SK-N-MC (cell line): ENCODE results near the gene CLEC19A.

Source experiments
- DNase-seq: peaks from one replicate; pipeline ENCODE4 v3.0.0-alpha.2; 2011; ENCODE audit warnings: low read depth, low spot score
- H3K27ac ChIP-seq: fragments of 200-600 bp; sonication (generic); 2 replicates; pipeline ENCODE4 v1.5.1; 2016; ENCODE audit warnings: mixed run types
- H3K36me3 ChIP-seq: fragments of 200-600 bp; sonication (generic); 2 replicates; pipeline ENCODE4 v1.6.1; 2017; ENCODE audit warnings: antibody characterized with exemption, low read length, mixed read lengths; ENCODE audit not compliant: insufficient read depth
- H3K4me3 ChIP-seq: fragments of 200-600 bp; sonication (generic); 2 replicates; pipeline ENCODE4 v1.5.1; 2016
- H3K9ac ChIP-seq: fragments of 200-600 bp; sonication (generic); 2 replicates; pipeline ENCODE4 v1.8.0; 2017; ENCODE audit warnings: mixed run types, mixed read lengths; ENCODE audit not compliant: insufficient read length
- H3K9me3 ChIP-seq: fragments of 200-600 bp; sonication (generic); 2 replicates; pipeline ENCODE4 v1.6.1; 2017; ENCODE audit warnings: low read depth, mild to moderate bottlenecking, antibody characterized with exemption, low read length, moderate library complexity, mixed read lengths
- EZH2 ChIP-seq: fragments of 200-600 bp; sonication (generic); IDR thresholded peaks from one replicate; pipeline ENCODE4 v1.6.1; 2017; ENCODE audit warnings: antibody characterized with exemption
- FOXP2 ChIP-seq: optimal IDR thresholded peaks from 2 replicates; pipeline ENCODE3; 2011; ENCODE audit warnings: mild to moderate bottlenecking, moderate library complexity; ENCODE audit not compliant: insufficient read depth; ENCODE audit errors: extremely low read length, control extremely low read depth
- POLR2AphosphoS5 ChIP-seq: IDR thresholded peaks from 2 replicates; pipeline ENCODE4 v1.6.1; 2012; ENCODE audit warnings: mild to moderate bottlenecking, low read depth, low read length, borderline replicate concordance

CLEC19A gene

GRCh38 chr16:19299565-19299964, 14.0 kb downstream of the CLEC19A start:
- H3K9ac ChIP-seq: no peak overlapping the region
- H3K9me3 ChIP-seq: no peaks in the 10 kb centered on the region
- no peak for DNase-seq
- no peak overlapping the region for H3K27ac ChIP-seq
- TF ChIP-seq EZH2 (no peak), POLR2AphosphoS5 (no peak), FOXP2 (no peak)
- H3K4me3 ChIP-seq: no peak overlapping the region
- no peaks in the 10 kb centered on the region for H3K36me3 ChIP-seq

GRCh38 chr16:19301931-19302330, 16.4 kb downstream of the CLEC19A start:
- Histone ChIP-seq H3K9me3 (no peaks in the 10 kb centered on the region), H3K36me3 (no peaks in the 10 kb centered on the region), H3K27ac (no peak overlapping the region), H3K9ac (no peak overlapping the region), H3K4me3 (no peak overlapping the region)
- DNase-seq: no peak
- TF ChIP-seq EZH2 (no peak), FOXP2 (no peak), POLR2AphosphoS5 (no peak)

- no peak for DNase-seq
- TF ChIP-seq POLR2AphosphoS5: no peak
- TF ChIP-seq FOXP2: no peak
- no peak for TF ChIP-seq EZH2
- Histone ChIP-seq H3K4me3 (no peak overlapping the region), H3K36me3 (no peaks in the 10 kb centered on the region), H3K27ac (no peak overlapping the region), H3K9me3 (no peaks in the 10 kb centered on the region), H3K9ac (no peak overlapping the region)
Measured at GRCh38 chr16:19304750-19305149, 19.2 kb downstream of the CLEC19A start.

- no peak overlapping the region for H3K4me3 ChIP-seq
- no peak for TF ChIP-seq POLR2AphosphoS5
- no peak for TF ChIP-seq FOXP2
- TF ChIP-seq EZH2: no peak
- H3K36me3 ChIP-seq: no peaks in the 10 kb centered on the region
- no peak for DNase-seq
- no peak overlapping the region for H3K27ac ChIP-seq
- no peak overlapping the region for H3K9ac ChIP-seq
- no peaks in the 10 kb centered on the region for H3K9me3 ChIP-seq
Measured at GRCh38 chr16:19305443-19305842, 19.9 kb downstream of the CLEC19A start.

- H3K4me3 ChIP-seq: no peak overlapping the region
- H3K9ac ChIP-seq: no peak overlapping the region
- DNase-seq: no peak
Measured at GRCh38 chr16:19307587-19308241, 22.2 kb downstream of the CLEC19A start.

GRCh38 chr16:19308392-19308791, 22.9 kb downstream of the CLEC19A start:
- H3K9me3 ChIP-seq: no peaks in the 10 kb centered on the region

More at GRCh38 chr16:19307587-19308241, 22.2 kb downstream of the CLEC19A start:
- Histone ChIP-seq H3K36me3 (no peaks in the 10 kb centered on the region), H3K9me3 (no peaks in the 10 kb centered on the region), H3K27ac (no peak overlapping the region)
- TF ChIP-seq POLR2AphosphoS5: no peak
- no peak for TF ChIP-seq FOXP2
- TF ChIP-seq EZH2: no peak

GRCh38 chr16:19309178-19309577, 23.6 kb downstream of the CLEC19A start:
- no peak for DNase-seq
- H3K4me3 ChIP-seq: no peak overlapping the region
- H3K9ac ChIP-seq: no peak overlapping the region
- H3K27ac ChIP-seq: no peak overlapping the region
- no peaks in the 10 kb centered on the region for H3K9me3 ChIP-seq
- no peaks in the 10 kb centered on the region for H3K36me3 ChIP-seq
- TF ChIP-seq FOXP2: no peak
- no peak for TF ChIP-seq EZH2
- no peak for TF ChIP-seq POLR2AphosphoS5

More at GRCh38 chr16:19308392-19308791, 22.9 kb downstream of the CLEC19A start:
- Histone ChIP-seq H3K27ac (no peak overlapping the region), H3K4me3 (no peak overlapping the region), H3K9ac (no peak overlapping the region), H3K36me3 (no peaks in the 10 kb centered on the region)
- no peak for DNase-seq
- no peak for TF ChIP-seq POLR2AphosphoS5
- no peak for TF ChIP-seq EZH2
- no peak for TF ChIP-seq FOXP2

GRCh38 chr16:19314718-19315425, 29.3 kb downstream of the CLEC19A start:
- no peak overlapping the region for H3K27ac ChIP-seq
- H3K36me3 ChIP-seq: no peaks in the 10 kb centered on the region
- no peak overlapping the region for H3K9ac ChIP-seq
- no peaks in the 10 kb centered on the region for H3K9me3 ChIP-seq
- H3K4me3 ChIP-seq: no peak overlapping the region
- no peak for DNase-seq
- TF ChIP-seq FOXP2 (no peak), POLR2AphosphoS5 (no peak), EZH2 (no peak)

- TF ChIP-seq FOXP2: no peak
- Histone ChIP-seq H3K9me3 (no peaks in the 10 kb centered on the region), H3K27ac (no peak overlapping the region), H3K4me3 (no peak overlapping the region), H3K9ac (no peak overlapping the region), H3K36me3 (no peaks in the 10 kb centered on the region)
- no peak for DNase-seq
Measured at GRCh38 chr16:19315889-19316433, 30.4 kb downstream of the CLEC19A start.
